Panc1 (cell line): ENCODE results near the gene SLC1A2.

Experiments
- TF ChIP-seq, protein P1 (sequence below): fragments of 450-650 bp; IDR thresholded peaks from 2 replicates; pipeline ENCODE4 v1.5.1; 2017; ENCODE audit warnings: mild to moderate bottlenecking
- TF ChIP-seq, protein P2 (sequence below), 2 experiments: IDR thresholded peaks; 2 replicates each; pipeline ENCODE4 v1.6.1; 2011 to 2012; ENCODE audit warnings: low read depth in 2 of 2, control low read depth in 1 of 2, low read length in 1 of 2, mild to moderate bottlenecking in 1 of 2, moderate library complexity in 1 of 2; ENCODE audit not compliant: insufficient read depth in 1 of 2

DNA sequence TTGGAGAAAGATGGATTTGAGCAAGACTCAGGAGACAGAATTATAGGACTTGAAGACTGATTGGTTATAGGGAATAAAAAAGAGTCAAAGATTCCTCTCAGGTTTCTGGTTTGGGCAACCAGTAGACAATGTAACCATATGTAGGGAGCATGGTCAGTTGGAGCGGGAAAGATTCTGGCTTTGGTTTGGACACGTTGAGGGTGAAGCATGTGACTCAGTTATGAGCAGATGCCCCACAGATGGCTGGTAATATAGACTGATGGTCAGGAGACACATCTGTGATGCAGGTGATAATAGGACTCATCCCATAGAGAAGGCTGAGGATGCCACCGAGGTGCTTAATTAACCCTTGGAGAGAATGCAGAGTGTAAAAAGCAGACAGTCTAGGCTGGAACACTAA, 148.3 kb downstream of the SLC1A2 start:
- TF ChIP-seq, protein P1, sequence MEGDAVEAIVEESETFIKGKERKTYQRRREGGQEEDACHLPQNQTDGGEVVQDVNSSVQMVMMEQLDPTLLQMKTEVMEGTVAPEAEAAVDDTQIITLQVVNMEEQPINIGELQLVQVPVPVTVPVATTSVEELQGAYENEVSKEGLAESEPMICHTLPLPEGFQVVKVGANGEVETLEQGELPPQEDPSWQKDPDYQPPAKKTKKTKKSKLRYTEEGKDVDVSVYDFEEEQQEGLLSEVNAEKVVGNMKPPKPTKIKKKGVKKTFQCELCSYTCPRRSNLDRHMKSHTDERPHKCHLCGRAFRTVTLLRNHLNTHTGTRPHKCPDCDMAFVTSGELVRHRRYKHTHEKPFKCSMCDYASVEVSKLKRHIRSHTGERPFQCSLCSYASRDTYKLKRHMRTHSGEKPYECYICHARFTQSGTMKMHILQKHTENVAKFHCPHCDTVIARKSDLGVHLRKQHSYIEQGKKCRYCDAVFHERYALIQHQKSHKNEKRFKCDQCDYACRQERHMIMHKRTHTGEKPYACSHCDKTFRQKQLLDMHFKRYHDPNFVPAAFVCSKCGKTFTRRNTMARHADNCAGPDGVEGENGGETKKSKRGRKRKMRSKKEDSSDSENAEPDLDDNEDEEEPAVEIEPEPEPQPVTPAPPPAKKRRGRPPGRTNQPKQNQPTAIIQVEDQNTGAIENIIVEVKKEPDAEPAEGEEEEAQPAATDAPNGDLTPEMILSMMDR, result no peak
- TF ChIP-seq, protein P2, sequence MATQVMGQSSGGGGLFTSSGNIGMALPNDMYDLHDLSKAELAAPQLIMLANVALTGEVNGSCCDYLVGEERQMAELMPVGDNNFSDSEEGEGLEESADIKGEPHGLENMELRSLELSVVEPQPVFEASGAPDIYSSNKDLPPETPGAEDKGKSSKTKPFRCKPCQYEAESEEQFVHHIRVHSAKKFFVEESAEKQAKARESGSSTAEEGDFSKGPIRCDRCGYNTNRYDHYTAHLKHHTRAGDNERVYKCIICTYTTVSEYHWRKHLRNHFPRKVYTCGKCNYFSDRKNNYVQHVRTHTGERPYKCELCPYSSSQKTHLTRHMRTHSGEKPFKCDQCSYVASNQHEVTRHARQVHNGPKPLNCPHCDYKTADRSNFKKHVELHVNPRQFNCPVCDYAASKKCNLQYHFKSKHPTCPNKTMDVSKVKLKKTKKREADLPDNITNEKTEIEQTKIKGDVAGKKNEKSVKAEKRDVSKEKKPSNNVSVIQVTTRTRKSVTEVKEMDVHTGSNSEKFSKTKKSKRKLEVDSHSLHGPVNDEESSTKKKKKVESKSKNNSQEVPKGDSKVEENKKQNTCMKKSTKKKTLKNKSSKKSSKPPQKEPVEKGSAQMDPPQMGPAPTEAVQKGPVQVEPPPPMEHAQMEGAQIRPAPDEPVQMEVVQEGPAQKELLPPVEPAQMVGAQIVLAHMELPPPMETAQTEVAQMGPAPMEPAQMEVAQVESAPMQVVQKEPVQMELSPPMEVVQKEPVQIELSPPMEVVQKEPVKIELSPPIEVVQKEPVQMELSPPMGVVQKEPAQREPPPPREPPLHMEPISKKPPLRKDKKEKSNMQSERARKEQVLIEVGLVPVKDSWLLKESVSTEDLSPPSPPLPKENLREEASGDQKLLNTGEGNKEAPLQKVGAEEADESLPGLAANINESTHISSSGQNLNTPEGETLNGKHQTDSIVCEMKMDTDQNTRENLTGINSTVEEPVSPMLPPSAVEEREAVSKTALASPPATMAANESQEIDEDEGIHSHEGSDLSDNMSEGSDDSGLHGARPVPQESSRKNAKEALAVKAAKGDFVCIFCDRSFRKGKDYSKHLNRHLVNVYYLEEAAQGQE (IDR thresholded peaks at IDR 0.05; ENCODE audit: insufficient read depth in 1 of 2, low read depth in 2 of 2, low read length in 1 of 2), result no peak
